ENCODE measurements around the gene AQP9.
A peak's percentile ranks its signal among the peaks of the same experiment; 100 is the strongest.

Gene AQP9

DNA sequence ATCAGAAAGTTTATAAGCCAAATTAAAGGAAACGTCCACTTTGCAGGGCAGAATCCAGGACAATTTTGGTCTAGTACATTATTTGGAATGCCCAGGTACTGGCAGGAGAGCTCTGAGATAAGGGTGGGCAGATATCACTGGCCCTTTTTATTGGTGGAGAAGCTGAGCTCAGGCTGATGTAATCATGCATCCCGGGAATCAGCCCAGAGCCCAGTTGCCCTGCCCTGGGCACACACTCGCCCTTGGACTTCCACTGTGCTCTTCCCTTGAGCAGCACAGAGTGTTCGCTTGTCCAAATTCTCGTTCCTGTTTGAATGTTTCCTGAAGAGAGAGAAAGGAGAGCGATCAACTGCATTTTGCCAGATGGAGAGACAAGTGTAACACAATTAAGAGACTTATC lies 3.7 kb downstream of the AQP9 start:
- DNase-seq: no peak

DNA sequence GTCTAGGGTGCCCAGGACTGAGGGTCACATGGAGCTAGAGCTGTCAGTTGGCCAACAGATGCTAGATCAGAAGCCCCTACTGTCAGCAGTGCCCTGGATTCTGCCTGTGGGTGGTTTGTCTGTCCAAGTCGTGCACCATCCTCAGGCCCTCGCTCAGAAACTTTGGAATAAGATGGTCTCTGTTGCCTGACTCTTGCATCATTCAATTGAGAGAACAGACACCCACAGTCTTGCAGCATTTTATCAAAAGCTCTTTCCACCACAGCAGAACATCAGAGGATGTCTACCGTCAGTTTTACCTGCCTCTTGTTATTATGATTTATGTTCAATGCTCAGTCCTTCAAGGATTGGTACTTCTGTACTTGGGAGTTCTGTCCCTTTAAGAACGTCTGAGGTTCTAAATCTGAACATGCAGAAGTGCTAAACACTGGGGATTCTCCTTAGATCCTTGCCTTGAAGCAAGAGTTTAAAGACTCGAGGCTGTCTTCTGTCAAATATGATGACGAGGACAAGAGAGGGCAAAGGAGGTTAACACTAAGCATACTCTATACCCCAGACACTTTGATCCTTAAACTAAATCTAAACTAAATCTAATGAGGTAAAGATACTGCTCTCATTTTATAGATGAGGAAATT lies 4.8 kb downstream of the AQP9 start:
- DNase-seq: no peak

DNA sequence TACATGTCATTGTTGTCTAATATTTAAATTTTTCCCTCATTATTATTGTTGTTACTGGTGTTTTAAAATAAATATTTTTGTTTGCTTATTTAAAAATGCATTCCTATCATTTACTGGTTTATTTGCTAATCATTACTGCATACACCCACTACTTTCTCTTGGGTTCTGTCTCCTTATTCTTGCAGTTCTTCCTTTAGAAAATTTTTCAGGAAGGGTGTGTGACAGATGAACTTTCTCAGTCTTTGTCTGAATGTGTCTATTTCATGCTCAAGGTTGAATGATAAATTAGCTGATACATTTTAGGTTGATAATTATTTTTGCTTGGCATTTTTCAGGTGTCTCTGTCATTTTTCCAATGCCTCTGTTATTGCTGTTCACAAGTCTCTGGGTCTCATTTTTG lies 7.4 kb downstream of the AQP9 start:
- DNase-seq: no peak

DNA sequence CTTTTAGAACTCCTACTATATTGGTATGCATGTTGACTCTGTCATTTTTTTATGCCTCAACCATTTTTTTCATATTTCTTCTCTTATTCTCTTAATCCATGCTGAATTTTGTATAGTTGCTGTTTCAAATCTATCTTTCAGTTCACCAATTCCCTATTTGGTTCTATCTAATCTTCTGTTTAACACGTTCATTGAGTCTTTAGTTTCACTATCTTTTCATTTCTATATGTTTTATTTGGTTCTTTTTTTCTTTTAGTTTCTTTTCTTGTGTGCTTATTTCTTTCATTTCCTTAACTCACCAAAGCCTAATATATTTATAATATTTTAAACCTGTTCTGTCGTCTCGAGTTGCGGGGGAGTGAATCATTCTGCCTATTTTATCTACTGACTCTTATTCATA lies 8.0 kb downstream of the AQP9 start:
- DNase-seq: no peak

DNA sequence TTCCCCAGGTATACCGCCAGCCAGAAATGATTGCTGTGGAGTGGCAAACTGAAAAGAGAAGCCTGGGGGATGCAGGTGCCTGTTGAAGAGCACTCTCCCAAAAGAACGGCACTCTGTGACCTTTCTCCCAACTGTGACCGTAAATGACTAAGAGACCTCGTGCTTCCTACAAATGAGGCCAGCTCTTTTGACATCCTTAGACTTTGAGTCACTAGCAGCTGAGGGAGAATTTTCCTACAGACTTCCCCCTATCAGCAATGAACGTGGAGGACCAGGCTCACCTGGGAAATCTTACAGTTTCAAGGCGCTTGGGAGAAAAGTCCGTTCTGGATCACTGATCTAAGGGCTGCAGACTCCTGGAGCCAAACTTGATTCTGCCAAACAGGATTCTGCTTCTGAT lies 8.6 kb downstream of the AQP9 start:
- no peak for DNase-seq

DNA sequence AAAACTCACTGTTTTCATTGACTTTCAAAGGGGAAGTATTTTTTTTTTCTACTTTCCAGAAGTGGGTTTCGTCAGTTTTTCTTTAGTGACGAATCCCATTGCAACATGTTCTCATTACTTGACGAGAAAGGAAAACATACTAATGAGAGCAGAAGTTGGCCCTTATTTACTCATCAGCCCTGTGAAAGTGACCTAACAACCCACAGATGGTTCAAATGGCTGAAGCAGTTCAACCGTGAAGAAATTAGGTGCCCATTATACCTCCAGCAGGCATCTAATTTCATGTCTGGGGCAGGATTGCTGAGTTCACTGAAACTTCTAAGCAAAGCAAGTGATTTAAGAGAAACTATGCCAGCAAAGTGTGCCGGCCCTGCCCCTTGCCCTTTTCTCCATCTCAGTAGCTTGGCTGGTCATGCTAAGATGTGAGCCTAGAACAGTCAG lies 9.0 kb downstream of the AQP9 start:
- DNase-seq: no peak

DNA sequence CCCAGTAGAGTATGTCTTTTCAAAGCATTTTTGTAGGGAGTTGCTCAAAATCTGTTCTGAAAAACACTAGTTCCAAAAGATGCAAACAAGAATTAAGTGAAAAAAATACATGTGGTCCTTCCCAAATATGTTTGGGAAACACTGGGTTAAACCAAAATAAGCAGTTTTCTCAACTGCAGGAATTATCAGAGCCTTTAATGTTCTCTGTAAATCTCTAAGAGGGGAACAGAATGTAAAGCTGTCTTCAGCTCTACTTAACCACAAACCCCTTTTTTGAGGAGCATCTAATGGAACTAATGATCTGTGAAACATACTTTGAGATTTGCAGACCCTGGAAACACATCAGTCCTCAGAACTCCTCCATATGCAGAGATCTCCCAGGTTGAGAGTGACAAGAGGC lies 9.9 kb downstream of the AQP9 start:
- no peak for DNase-seq

DNA sequence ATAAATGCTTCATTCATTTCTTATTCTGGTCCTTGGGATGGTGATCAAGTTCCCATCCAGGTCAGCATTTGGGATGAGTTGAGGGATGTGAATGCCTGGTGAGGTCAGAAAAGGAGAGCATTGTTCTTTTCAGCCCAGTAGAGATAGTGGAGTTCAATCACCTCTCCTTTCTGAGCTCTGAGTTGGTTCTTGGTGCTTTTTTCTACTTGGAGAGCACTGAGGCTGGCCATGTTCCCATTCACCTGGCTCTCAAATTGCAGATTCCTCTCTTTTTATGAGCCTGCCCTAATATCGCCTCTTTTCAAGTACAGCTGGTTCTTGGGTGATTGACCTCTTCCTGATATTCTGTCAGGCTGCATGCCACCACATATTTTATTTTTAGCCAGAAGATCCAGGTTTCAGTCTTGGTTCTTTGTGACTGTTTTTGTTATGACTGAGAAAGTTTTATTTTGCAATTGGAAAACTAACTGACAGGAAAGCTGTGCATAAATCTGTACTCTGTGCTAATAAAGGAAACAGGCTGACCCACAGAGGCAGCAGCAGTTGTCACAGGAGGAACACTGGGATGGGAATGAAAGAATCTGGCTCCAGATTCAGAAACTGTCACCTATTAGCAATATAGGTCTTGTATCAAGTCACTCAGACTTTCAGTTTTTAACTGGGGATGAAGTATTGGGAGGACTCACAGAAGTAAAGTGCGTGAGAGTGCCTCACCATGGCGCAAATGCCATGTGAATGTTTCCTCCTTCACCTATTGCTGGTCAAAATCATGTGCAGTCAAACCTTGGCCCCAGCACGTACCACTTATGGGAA lies 10.7 kb downstream of the AQP9 start:
- no peak for DNase-seq

DNA sequence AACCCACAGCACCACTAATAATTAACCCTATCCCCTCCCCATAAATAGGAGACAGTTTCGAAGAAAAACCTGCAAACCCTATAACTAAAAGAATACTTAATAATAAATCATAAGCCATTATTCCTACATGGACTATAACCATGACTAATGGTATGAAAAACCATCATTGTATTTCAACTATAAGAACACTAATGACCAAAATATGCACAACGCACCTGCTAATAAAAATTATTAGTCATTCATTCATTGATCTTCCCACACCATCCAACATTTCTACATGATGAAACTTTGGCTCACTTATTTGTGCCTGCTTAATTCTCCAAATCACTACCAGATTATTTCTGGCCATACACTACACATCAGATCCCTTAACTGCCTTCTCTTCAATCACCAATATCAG lies 16.6 kb downstream of the AQP9 start:
- no peak for DNase-seq

DNA sequence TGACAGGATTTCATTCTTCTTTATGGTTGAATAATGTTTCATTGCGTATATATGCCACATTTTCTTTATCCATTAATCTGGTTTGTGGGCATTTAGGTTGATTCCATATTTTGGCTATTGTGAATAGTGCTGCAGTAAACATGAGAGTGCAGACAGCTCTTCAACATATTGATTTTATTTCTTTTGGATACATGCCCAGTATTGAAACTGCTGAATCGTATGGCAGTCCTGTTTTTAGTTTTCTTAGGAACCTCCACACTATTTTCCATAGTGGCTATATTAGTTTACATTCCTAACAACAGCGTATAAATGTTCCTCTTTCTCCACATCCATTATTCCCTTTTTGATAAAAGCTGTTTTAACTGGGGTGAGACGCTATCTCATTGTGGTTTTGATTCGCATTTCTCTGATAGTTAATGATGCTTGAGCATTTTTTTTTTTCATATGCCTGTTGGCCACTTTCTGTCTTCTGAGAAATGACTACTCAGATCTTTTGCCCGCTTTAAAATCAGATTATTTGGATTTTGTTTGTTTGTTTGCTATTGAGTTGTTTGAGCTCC lies 21.7 kb downstream of the AQP9 start:
- peak; percentile 3 for DNase-seq

DNA sequence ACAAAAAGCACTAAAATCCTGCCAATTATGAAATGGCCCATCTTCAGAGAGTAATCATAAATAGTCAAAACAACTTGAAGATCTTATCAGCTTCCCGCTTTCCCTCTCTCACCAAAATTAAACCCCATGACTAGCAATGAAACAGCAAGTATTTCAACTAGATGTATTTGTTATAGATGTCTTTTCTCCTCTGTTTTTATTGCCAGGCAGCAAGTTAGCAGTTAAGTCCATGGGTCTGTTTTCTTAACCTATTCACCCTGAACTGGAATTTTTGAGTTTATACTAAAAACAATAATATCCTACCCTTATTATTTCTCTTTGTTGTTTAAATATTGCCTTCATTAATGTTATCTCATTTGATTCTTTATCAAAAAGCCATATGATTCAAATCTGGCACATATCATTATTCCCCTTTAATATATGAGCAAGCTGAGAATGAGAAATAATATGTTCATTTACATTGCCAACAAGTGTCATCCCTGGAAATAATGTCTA lies 23.3 kb downstream of the AQP9 start:
- DNase-seq: no peak

DNA sequence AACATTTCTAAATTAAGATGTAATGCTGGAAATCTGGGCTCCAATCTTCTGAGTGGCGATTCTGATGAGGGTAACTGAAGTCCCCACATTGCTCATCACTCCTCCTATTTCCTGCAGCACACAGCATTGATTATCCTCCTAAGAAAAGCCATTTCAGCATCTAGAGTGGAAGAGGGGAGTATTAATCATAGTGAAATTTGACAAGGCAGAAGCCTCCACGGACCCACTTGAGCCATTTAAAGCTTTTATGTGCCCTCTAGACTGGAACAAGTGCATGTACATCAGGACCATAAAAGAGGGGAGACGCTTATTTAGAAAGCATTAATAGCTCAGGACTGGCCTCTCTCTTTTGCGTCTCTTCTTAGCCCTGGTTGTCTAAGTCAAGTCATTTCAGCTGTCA lies 25.8 kb downstream of the AQP9 start:
- DNase-seq: no peak

DNA sequence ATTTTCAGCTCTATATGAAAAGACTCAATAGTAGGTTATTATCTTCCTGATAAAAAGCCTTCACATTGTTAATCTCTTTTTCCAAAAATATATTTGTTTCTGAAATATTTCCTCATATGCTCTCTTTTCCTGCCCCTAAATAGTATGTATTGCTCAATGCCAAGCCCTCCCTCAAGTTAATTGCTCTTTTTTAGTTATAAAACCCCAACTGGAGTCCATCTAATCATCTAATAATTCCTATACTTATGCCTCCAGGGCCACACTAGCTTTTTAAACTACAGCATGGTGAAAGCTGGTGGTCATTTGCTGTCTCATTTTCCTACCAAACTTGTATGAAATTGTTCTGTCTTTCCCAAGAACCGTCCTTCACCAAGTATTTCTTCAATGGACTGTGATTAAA lies 26.7 kb downstream of the AQP9 start:
- no peak for DNase-seq

DNA sequence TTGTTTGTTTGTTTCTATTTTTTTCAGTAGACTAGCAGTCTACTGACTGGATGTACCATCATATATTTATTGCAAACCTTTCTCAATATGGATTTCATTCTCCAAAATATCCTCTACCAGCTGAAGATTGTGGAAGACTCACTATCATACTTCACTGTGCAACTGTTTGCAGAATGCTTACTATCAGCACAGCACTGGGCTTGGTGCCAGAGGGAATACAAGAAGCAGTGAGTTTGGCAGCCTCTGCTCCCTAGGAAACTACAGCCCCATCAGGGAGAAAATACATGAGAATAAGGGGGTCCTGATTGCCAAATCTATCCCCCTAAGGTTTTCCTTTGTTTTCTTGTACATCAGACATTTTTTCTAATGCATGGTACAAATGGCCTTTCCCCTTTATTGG lies 27.5 kb downstream of the AQP9 start:
- no peak for DNase-seq

DNA sequence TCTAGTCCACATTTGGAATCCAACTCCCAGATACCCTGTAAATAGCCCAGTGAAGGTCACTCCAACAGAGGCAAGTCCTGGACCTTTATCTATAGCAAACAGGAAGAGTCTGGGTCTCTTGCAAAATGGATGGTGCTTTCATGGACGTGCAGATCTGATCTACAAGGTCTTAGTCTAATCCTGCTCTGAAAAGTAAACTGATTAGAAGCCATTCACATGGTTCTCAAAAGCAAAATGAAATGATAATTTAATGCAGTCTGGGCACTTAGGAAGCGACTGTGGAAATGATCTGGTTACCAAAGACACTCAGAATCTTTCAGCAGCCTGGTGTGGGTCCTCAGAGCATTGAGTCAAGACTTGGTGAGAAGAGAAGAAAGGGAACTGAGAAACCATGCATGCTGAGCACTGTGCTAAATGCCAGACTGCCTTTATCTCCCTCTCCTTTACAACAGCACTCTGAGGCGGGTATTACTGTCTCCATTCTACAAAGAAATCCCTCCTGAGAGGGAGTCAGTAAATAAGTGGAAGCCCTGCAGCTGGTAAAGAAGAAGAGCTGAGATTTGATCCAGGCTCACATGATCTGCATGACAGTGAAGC lies 29.0 kb downstream of the AQP9 start:
- no peak for DNase-seq

DNA sequence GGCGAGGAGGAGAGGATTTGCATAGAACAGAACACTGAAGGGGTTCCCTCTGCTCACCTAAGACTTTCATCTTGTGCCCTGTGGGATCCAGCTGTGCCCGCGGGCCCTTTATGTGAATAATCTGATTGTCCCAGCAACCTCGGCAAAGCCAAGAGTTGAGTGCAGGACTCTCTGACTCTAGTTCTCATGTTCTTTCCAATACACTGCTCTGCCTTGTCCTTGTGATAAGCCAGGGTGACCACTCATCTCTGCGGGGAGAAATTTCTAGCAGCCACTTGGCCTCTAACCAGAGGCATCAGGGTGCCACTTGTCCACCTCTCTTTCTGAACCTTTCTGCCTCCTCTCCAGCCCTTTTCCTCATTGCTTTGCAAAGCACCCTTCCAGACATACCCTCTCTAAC lies 31.8 kb downstream of the AQP9 start:
- DNase-seq: no peak

DNA sequence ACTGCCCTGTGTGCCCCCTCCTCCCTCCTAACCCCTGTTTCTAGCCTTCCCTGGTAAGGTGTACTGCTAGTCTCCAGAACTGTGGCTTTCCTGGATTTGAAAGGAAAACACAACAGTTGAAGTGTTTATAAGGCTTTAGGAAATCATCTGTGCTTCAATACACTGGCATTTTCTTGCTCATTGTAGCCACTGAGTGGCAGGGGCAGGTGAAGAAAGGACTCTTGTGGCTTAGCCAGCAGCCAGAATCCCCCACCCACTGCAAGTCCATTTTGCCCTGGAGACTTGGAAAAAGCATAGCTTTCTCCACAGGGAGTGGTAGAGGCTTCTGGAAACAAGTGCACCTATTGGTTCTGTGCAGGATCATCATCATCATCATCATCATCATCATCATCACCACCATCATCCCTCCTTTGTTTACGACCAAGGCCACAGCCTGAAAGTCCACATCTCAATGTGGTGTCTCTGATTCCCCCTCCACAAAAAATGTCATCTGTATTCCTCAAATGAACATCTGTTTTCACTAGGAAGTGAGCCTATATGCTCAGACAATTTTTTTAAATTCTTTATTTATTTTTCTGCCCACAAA lies 33.4 kb downstream of the AQP9 start:
- DNase-seq: no peak

DNA sequence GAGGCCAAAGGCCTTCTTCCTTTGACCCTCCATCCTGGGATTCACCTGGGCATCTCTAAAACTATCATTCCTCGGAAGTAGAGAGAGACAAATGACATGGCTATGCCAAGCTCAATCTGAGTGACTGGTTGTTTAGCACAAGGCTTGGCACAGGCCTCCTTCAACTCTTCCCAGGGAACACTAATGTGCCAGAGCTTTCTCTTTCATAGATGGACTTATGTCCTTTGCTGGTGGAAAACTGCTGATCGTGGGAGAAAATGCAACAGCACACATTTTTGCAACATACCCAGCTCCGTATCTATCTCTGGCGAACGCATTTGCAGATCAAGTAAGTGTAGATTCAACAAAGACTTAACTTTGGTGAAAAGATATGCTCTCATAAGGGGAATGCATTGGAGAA lies 36.5 kb downstream of the AQP9 start:
- DNase-seq: no peak

DNA sequence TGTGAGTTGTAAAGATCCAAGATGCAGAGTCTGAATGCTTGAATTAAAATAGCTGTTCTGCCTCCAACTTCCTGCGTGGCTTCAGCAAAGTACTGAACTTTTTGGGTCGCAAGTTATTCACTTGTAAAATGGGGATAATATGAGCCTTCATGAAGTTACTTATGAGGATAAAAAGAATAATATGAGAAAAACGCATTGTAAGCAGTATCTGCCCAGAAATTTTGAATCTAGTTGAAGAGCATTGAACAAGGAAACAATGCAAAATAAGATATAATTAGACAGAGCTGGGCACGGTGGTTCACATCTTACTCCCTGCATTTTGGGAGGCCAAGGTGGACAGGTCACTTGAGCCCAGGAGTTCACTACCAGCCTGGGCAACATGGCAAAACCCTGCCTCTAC lies 37.8 kb downstream of the AQP9 start:
- DNase-seq: no peak

DNA sequence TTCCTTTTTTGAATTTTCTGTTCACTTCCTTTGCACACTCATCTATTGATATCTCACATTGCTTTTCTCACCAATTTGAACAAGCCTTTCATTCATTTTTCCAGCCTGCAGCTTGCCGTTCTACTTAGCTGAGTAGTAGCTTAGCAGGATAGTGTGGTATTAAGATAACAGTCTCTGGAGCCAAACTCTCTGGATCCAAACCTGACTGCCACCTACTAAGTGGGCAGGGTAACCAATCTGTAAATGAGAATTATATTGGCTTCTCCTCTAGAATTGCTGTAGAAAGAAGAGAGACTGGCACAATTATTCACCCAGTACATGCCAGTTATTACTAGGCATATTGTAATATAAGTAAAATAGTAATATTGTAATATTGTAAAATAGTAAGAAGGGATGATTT lies 40.5 kb downstream of the AQP9 start:
- DNase-seq: no peak

DNA sequence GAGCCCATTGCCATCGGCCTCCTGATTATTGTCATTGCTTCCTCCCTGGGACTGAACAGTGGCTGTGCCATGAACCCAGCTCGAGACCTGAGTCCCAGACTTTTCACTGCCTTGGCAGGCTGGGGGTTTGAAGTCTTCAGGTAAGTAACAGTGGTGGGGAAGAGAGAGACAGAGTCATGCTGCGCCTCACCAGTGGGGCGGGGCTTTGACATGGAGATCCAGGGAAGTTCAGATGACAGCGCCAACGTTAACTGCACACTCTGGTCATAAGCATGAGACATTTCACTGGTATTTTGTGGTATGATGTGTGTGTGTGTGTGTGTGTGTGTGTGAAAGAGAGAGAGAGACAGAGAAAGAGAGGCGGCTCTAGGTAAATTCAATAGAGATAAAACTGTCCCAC lies 41.0 kb downstream of the AQP9 start:
- DNase-seq: no peak

DNA sequence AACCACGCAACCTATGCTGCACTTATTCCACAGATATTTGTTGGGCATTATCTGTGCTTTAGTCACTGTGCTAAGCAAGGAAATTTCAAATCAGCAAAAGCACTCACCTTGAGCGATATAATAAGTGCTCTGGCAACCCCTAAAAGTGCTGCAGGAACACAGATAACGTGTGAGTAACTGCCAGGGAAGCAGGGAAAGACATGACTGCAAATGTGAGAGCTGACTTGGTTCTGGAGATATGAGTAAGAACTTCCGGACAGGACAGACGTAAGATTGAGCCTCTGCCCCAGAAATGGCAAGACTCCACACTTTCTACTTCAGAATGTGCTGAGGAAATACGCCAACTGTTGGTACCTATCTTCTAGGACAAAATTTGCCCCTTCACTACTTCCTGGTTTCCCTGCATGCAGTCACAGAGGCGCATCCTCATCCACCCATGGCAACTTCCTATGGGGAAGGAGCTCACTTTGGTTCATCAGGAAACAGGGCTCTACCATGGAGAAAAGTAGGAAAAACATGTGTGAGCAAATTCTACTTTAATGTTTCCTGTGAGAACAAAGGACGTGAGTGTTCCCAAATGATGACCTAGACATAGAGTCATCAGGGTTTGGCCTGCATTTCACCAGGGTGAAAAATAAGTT lies 41.7 kb downstream of the AQP9 start:
- no peak for DNase-seq
